ENCODE results near the gene FSIP2. TPM values are rescaled to one million over a fixed set of nuclear protein-coding genes. Genes with fewer than 3 reads are reported as not detected.

FSIP2 gene, protein sequence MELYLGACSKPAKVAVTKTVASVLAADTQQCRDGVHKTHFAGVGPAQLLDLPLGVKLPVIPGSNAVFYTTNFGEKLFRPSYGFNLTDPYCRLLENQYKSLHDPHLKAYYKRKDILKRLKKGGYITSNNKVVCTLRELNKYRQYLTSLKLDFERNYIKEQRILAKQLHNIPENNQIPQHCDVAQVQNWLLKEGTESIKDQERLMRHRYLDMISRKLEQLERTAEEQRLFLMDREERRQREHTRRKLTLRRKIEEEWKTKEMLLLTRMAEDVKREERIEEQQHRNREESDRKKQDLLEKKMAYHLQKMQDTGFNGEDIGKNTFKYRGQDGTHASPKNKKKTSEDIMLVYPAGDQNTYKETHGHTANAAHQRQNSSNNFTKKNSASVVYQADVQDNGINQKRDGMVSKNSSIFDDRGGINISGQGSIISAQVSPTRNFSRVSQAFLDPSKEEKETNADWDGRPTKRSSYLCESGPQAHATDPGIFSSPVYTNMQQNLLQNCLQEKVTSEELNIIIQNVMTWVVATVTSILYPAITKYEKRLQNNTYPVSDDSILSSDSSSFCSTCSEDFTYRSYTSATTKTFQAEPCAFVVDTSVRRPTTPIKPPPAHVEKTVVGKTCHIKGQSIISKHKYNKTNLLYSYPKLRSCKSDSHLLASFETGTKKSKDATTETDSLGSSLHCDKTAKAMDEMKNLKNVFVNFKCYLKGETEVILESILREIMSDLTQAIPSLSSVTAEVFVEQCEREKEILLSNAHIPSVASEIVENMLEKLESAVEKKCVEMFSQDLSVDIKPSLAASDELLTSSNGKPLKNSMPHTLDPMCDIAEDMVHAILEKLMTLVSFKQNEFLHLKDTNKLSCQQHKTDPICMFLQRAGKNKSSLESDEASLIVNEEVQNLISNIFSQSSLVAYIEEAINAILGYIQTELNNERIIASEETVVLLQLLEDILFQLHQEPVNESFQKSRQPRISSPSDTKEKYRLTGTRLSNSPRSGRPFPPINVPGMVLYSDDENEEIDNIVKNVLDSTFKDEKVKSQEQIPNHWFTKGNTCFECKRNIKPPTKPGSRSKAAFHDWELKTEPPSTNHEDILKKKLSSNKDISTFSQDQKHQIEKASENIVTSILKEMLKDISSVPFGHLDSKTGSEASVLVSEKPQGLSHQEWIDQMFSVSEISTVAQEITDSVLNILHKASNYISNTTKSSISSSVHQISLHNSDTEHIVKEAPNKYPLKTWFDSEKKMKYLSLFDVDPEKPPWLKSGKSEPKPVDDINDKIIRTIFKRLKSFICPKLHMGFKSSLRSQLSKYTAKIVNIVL (N-terminal part only)
- total RNA-seq: 1 to 10 TPM; 1.7 to 8.4 (median 5.3) TPM

DNA sequence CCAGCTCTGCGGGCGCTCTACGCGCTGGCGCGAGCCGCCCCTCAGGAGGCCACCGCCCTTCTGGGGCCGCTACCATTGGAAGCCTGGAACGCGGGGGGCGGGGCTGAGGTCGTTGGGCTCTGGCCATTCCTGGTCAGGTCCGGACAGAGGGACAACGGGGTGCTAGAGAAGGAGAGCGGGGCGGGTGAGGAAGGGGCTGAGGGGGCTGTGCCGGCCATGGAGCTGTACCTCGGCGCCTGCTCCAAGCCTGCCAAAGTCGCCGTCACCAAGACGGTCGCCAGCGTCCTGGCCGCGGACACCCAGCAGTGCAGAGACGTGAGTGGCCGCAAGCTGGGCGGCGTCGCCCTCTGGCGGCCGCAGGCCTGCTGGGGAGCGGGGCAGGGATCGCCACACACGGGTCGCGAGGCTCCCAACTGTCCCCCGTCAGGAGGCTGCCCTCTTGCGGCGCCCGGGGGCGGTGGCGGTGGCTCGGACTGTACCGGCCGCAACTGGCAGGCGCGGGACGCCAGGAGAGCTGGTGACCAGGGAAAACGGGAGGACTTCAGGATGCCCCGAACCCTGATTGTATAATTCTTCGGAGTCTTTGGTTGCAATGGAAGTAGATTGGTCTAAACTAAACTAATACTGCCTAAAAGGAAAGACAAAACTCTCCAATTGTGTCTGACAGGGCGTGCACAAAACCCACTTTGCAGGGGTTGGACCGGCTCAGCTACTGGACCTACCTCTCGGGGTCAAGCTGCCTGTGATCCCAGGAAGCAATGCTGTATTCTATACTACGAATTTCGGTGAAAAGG, at the start of gene FSIP2:
Gene FSIP2, plus strand, starts transcription at position 126 of the 794 bp plus-strand sequence. Its CDS starts 91 bp downstream, at position 217.
- Histone ChIP-seq H3K4me3 (peak within 1 kb of the TSS in 2 of 4 donors; percentile 50 to 51), H3K4me1 (no peaks in the 10 kb centered on the region), H3K36me3 (no peaks in the 10 kb centered on the region), H3K27ac (no peak within 1 kb of the TSS), H3K9me3 (no peaks in the 10 kb centered on the region), H3K27me3 (no peaks in the 10 kb centered on the region)
- peak in 2 of 3 donors; percentile 83 to 90 for DNase-seq
- TF ChIP-seq, protein P1, sequence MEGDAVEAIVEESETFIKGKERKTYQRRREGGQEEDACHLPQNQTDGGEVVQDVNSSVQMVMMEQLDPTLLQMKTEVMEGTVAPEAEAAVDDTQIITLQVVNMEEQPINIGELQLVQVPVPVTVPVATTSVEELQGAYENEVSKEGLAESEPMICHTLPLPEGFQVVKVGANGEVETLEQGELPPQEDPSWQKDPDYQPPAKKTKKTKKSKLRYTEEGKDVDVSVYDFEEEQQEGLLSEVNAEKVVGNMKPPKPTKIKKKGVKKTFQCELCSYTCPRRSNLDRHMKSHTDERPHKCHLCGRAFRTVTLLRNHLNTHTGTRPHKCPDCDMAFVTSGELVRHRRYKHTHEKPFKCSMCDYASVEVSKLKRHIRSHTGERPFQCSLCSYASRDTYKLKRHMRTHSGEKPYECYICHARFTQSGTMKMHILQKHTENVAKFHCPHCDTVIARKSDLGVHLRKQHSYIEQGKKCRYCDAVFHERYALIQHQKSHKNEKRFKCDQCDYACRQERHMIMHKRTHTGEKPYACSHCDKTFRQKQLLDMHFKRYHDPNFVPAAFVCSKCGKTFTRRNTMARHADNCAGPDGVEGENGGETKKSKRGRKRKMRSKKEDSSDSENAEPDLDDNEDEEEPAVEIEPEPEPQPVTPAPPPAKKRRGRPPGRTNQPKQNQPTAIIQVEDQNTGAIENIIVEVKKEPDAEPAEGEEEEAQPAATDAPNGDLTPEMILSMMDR (IDR thresholded peaks at IDR 0.05): peak in 4 of 6 experiments; percentile 59 to 97 (median 96)
- TF ChIP-seq POLR2A (IDR thresholded peaks at IDR 0.05): no peak

DNA sequence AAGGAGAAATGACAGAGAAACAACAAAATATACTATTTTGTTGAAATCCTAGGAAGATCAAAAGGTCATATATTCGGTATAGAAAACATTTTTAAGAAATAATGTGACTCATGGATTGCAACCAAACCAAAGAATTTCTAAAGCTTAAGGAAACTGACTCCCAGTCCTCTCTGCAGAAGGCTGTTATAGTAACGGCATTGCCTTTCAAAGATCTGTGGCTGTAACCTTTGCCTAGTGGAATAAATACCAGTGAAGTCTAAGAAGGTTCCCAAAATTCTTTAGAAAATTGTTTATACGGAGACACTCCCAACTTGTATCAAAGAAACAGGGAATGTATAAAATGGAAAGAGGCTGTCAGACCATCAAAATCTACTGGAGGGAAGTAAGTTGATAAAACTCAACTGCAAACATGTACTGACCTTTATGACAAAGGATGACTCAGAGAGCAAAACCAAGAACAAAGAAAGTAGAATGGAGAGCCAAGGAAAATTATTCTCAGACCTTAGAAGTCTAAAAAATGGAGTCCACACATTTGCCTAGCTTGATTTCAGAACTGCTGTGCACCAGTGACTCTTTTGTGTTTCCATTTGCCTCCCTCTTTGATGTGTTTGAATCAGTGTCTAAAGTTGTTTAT, 48.6 kb upstream of the FSIP2 start:
- H3K36me3 ChIP-seq: no peaks in the 10 kb centered on the region
- TF ChIP-seq, protein P1 (IDR thresholded peaks at IDR 0.05): no peak
- TF ChIP-seq POLR2A (IDR thresholded peaks at IDR 0.05): no peak
- no peaks in the 10 kb centered on the region for H3K27me3 ChIP-seq
- no peaks in the 10 kb centered on the region for H3K4me1 ChIP-seq
- DNase-seq: no peak
- H3K27ac ChIP-seq: no peak overlapping the region
- H3K4me3 ChIP-seq: no peak overlapping the region
- H3K9me3 ChIP-seq: no peaks in the 10 kb centered on the region

DNA sequence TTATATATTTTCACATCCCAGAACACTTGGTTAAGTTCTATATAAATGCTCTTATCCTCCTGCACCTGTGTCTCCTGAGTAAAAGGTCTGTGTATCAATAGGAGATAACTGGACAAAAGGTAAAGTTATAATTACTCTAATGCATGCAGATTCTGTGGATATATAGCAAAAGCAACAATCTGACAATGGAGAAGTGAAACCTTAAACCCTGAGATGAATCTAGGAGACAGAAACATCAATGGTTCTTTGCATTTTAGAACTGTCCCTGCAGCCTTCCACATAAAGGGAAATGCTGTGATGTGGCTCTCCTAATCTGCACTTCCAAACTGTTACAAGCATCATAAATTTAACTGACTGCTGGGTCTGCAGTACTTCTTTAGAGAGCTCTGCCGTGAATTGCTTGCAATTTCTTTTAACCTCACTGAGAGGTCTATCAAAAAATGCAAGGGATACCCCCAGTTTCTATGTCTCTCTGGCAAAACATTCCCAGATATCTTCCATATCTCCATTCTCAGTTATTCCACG, 42.8 kb upstream of the FSIP2 start:
- H3K27me3 ChIP-seq: no peaks in the 10 kb centered on the region
- no peaks in the 10 kb centered on the region for H3K36me3 ChIP-seq
- TF ChIP-seq POLR2A (IDR thresholded peaks at IDR 0.05): no peak
- TF ChIP-seq, protein P1 (IDR thresholded peaks at IDR 0.05): no peak
- no peaks in the 10 kb centered on the region for H3K9me3 ChIP-seq
- H3K27ac ChIP-seq: no peak overlapping the region
- no peak overlapping the region for H3K4me3 ChIP-seq
- no peak for DNase-seq
- H3K4me1 ChIP-seq: no peaks in the 10 kb centered on the region

DNA sequence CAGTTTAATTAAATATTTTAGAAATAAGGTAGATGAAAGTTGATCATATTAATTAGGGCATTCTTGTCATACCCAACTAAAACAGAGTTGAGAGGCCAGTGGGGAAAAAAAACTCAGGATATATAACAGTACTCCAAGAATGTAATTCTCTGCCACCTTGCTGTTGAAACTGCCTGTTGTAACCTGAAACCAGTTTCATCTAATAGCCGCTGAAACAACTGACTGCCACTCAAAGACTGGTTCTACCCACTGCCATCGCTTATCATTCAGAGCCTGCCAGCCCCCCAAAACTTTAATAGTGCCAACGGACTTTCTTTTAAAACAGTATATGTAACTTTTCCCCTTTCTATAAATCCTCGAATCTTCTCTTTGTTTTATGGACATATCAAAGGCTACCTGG, 37.7 kb upstream of the FSIP2 start:
- H3K4me1 ChIP-seq: no peaks in the 10 kb centered on the region
- no peak for DNase-seq
- no peak overlapping the region for H3K4me3 ChIP-seq
- H3K9me3 ChIP-seq: no peaks in the 10 kb centered on the region
- TF ChIP-seq, protein P1 (IDR thresholded peaks at IDR 0.05): no peak
- TF ChIP-seq POLR2A (IDR thresholded peaks at IDR 0.05): no peak
- H3K27me3 ChIP-seq: no peaks in the 10 kb centered on the region
- H3K27ac ChIP-seq: no peak overlapping the region
- H3K36me3 ChIP-seq: no peaks in the 10 kb centered on the region
